Esophagus (tissue), 2 donors: Measurements from ENCODE around the gene BCL2L11. TPM values are rescaled to one million over a fixed set of nuclear protein-coding genes. Genes with fewer than 3 reads are reported as not detected.

Source experiments
- H3K27ac ChIP-seq, 2 donors: one replicate each; pipeline ENCODE4 v1.5.1; 2013; ENCODE audit warnings: low read depth in 2 of 2, mild to moderate bottlenecking in 2 of 2, inconsistent platforms in 1 of 2, low read length in 1 of 2, moderate library complexity in 1 of 2
- H3K27me3 ChIP-seq, 2 donors: one replicate each; pipeline ENCODE4 v1.6.1; 2013; ENCODE audit warnings: low read length in 2 of 2, control low read depth in 1 of 2, mild to moderate bottlenecking in 1 of 2; ENCODE audit not compliant: insufficient read depth in 2 of 2, control insufficient read depth in 1 of 2
- H3K36me3 ChIP-seq, 2 donors: one replicate each; pipeline ENCODE4 v1.6.1; 2013; ENCODE audit warnings: low read length in 1 of 2; ENCODE audit not compliant: control insufficient read depth in 2 of 2, insufficient read depth in 2 of 2
- H3K4me1 ChIP-seq, 2 donors: one replicate each; pipeline ENCODE4 v1.6.1; 2013; ENCODE audit warnings: low read length in 1 of 2; ENCODE audit not compliant: control insufficient read depth in 2 of 2, insufficient read depth in 2 of 2
- H3K4me3 ChIP-seq, 2 donors: one replicate each; pipeline ENCODE4 v1.5.1; 2013; ENCODE audit warnings: low read length in 2 of 2, mild to moderate bottlenecking in 2 of 2, low read depth in 1 of 2, moderate library complexity in 1 of 2
- H3K9me3 ChIP-seq, 2 donors: one replicate each; pipeline ENCODE4 v1.6.1; 2013; ENCODE audit warnings: mild to moderate bottlenecking in 2 of 2, low read depth in 1 of 2, low read length in 1 of 2, moderate library complexity in 1 of 2; ENCODE audit not compliant: control insufficient read depth in 2 of 2, insufficient read depth in 1 of 2
- WGBS, 2 donors: extraction: QIAGEN DNeasy Blood & Tissue Kit; methylation state at CpG; one replicate each; pipeline ENCODE4 v1.1.7; 2013; 5-methylcytosine and 5-hydroxymethylcytosine counted together
- polyA plus RNA-seq, 2 donors: library from polyadenylated mRNA; stranded (reverse); fragments of 200-250 nt; gene quantifications; one replicate each; pipeline ENCODE4 v1.2.3, GENCODE V29; 2013
- donor health status: healthy with polysubstance abuse.
- donor health status: Bipolar disorder and iron deficiency.

BCL2L11 gene
- polyA plus RNA-seq, 2 donors: 3.9 to 4.1 TPM

- 71 to 80% methylated on average over 5 of the region's 5 CpGs for WGBS, 2 donors
- Histone ChIP-seq H3K4me1 (no peaks in the 10 kb centered on the region), H3K27me3 (no peaks in the 10 kb centered on the region), H3K9me3 (no peaks in the 10 kb centered on the region), H3K36me3 (no peaks in the 10 kb centered on the region), H3K4me3 (no peak overlapping the region), H3K27ac (no peak overlapping the region)
Observed at GRCh38 chr2:111100765-111101162, 19.9 kb upstream of the BCL2L11 start.

GRCh38 chr2:111101592-111101991, 19.1 kb upstream of the BCL2L11 start:
- H3K27me3 ChIP-seq: no peaks in the 10 kb centered on the region

GRCh38 chr2:111102216-111102615, 18.5 kb upstream of the BCL2L11 start:
- Histone ChIP-seq H3K4me1 (no peaks in the 10 kb centered on the region), H3K9me3 (no peaks in the 10 kb centered on the region), H3K36me3 (no peaks in the 10 kb centered on the region), H3K27me3 (no peaks in the 10 kb centered on the region), H3K4me3 (no peak overlapping the region), H3K27ac (no peak overlapping the region)
- WGBS, 2 donors: 85 to 89% methylated on average over 2 of the region's 2 CpGs

More at GRCh38 chr2:111101592-111101991, 19.1 kb upstream of the BCL2L11 start:
- Histone ChIP-seq H3K36me3 (no peaks in the 10 kb centered on the region), H3K4me1 (no peaks in the 10 kb centered on the region), H3K9me3 (no peaks in the 10 kb centered on the region), H3K27ac (no peak overlapping the region), H3K4me3 (no peak overlapping the region)
- 86 to 88% methylated on average over 2 of the region's 2 CpGs for WGBS, 2 donors

- WGBS, 2 donors: 54 to 64% methylated on average over 2 of the region's 2 CpGs
- Histone ChIP-seq H3K4me3 (no peak overlapping the region), H3K27ac (no peak overlapping the region), H3K36me3 (no peaks in the 10 kb centered on the region), H3K27me3 (no peaks in the 10 kb centered on the region), H3K4me1 (no peaks in the 10 kb centered on the region), H3K9me3 (no peaks in the 10 kb centered on the region)
Observed at GRCh38 chr2:111105926-111106325, 14.8 kb upstream of the BCL2L11 start.

- Histone ChIP-seq H3K36me3 (no peaks in the 10 kb centered on the region), H3K27me3 (no peaks in the 10 kb centered on the region), H3K9me3 (no peaks in the 10 kb centered on the region), H3K27ac (no peak overlapping the region), H3K4me1 (no peaks in the 10 kb centered on the region), H3K4me3 (no peak overlapping the region)
- 89 to 91% methylated on average over 5 of the region's 5 CpGs for WGBS, 2 donors
Observed at GRCh38 chr2:111106706-111107105, 14.0 kb upstream of the BCL2L11 start.

- H3K36me3 ChIP-seq: no peaks in the 10 kb centered on the region
- WGBS, 2 donors: 82 to 89% methylated on average over 2 of the region's 2 CpGs
- no peaks in the 10 kb centered on the region for H3K27me3 ChIP-seq
- H3K27ac ChIP-seq: no peak overlapping the region
- no peaks in the 10 kb centered on the region for H3K4me1 ChIP-seq
- H3K9me3 ChIP-seq: no peaks in the 10 kb centered on the region
- no peak overlapping the region for H3K4me3 ChIP-seq
Observed at GRCh38 chr2:111108745-111109271, 11.9 kb upstream of the BCL2L11 start.

- H3K4me3 ChIP-seq: no peak overlapping the region
- WGBS, 2 donors: 77 to 79% methylated on average over 4 of the region's 4 CpGs
- H3K9me3 ChIP-seq: no peaks in the 10 kb centered on the region
- no peak overlapping the region for H3K27ac ChIP-seq
- H3K4me1 ChIP-seq: no peaks in the 10 kb centered on the region
- H3K27me3 ChIP-seq: no peaks in the 10 kb centered on the region
- no peaks in the 10 kb centered on the region for H3K36me3 ChIP-seq
Observed at GRCh38 chr2:111111101-111111755, 9.5 kb upstream of the BCL2L11 start.

GRCh38 chr2:111113838-111114237, 6.9 kb upstream of the BCL2L11 start:
- peaks cover 0 to 1% of the 10 kb centered on the region in 2 donors for H3K9me3 ChIP-seq
- WGBS, 2 donors: 89% methylated on average over 1 of the region's 1 CpG
- no peaks in the 10 kb centered on the region for H3K36me3 ChIP-seq
- no peak overlapping the region for H3K4me3 ChIP-seq
- H3K27ac ChIP-seq: no peak overlapping the region
- no peaks in the 10 kb centered on the region for H3K27me3 ChIP-seq
- H3K4me1 ChIP-seq: peaks cover 0 to 10% of the 10 kb centered on the region in 2 donors

GRCh38 chr2:111116011-111116746, 4.5 kb upstream of the BCL2L11 start:
- peaks cover 0 to 4% of the 10 kb centered on the region in 2 donors for H3K9me3 ChIP-seq
- 59 to 63% methylated on average over 7 of the region's 7 CpGs for WGBS, 2 donors
- no peaks in the 10 kb centered on the region for H3K36me3 ChIP-seq
- H3K27me3 ChIP-seq: no peaks in the 10 kb centered on the region
- H3K4me3 ChIP-seq: no peak overlapping the region
- no peak overlapping the region for H3K27ac ChIP-seq
- peaks cover 0 to 10% of the 10 kb centered on the region in 2 donors for H3K4me1 ChIP-seq
